ENCODE data around the gene PRDM2.

DNA sequence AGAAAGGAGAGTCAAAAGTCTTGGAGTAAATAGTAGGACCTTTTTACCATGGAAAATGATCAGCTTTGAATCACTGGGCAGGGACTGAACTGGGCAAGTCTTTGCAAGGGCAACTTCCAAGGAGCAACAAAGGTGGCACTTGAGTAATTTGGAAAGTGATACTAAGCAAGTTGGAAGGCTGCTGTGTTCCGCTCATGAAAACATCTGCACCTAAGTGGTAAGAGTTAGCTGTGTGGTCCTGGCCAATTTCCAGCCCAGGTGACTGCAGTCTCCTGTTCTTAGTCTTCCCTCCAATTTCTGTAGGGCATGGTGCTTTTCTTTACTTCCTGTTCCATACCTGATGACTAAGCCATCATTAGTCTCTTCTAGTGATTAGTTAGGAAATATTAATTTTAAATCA is 35.5 kb upstream of the PRDM2 start:
- no peak for TF ChIP-seq EZH2 (IDR thresholded peaks at IDR 0.05; ENCODE audit: borderline replicate concordance, low read depth, low read length, poor library complexity, severe bottlenecking)
- TF ChIP-seq, protein P1, sequence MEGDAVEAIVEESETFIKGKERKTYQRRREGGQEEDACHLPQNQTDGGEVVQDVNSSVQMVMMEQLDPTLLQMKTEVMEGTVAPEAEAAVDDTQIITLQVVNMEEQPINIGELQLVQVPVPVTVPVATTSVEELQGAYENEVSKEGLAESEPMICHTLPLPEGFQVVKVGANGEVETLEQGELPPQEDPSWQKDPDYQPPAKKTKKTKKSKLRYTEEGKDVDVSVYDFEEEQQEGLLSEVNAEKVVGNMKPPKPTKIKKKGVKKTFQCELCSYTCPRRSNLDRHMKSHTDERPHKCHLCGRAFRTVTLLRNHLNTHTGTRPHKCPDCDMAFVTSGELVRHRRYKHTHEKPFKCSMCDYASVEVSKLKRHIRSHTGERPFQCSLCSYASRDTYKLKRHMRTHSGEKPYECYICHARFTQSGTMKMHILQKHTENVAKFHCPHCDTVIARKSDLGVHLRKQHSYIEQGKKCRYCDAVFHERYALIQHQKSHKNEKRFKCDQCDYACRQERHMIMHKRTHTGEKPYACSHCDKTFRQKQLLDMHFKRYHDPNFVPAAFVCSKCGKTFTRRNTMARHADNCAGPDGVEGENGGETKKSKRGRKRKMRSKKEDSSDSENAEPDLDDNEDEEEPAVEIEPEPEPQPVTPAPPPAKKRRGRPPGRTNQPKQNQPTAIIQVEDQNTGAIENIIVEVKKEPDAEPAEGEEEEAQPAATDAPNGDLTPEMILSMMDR (conservative IDR thresholded peaks at IDR 0.05; ENCODE audit: low read depth, low read length), result no peak
